SK-N-SH treated with all-trans-retinoic acid at 6 μM for 48 hours (cell line): Measurements from ENCODE around the gene BCAR3.

Experiments used
- CREB5 ChIP-seq: fragments of 250-450 bp; sonication (Bioruptor Pico); IDR thresholded peaks from 2 replicates; pipeline ENCODE4 v1.5.1; 2020; ENCODE audit warnings: low read depth, mild to moderate bottlenecking, moderate library complexity
- CSDC2 ChIP-seq: fragments of 250-450 bp; sonication (Bioruptor Pico); IDR thresholded peaks from 2 replicates; pipeline ENCODE4 v1.5.0; 2020; ENCODE audit warnings: mild to moderate bottlenecking, moderate library complexity
- CSRNP3 ChIP-seq: fragments of 250-450 bp; sonication (Bioruptor Pico); IDR thresholded peaks from 2 replicates; pipeline ENCODE4 v1.5.1; 2021; ENCODE audit warnings: mild to moderate bottlenecking, moderate library complexity
- ESRRG ChIP-seq: fragments of 250-450 bp; sonication (Bioruptor Pico); IDR thresholded peaks from 2 replicates; pipeline ENCODE4 v1.6.1; 2021; ENCODE audit warnings: mild to moderate bottlenecking
- ZC3H10 ChIP-seq: fragments of 250-450 bp; sonication (Bioruptor Pico); IDR thresholded peaks from 2 replicates; pipeline ENCODE4 v1.5.1; 2021; ENCODE audit warnings: mild to moderate bottlenecking, moderate library complexity
- ZFP3 ChIP-seq: fragments of 250-450 bp; sonication (Bioruptor Pico); IDR thresholded peaks from 2 replicates; pipeline ENCODE4 v1.5.0; 2020; ENCODE audit warnings: mild to moderate bottlenecking, moderate library complexity
- ZNF565 ChIP-seq: fragments of 450-650 bp; formaldehyde crosslinking; conservative IDR thresholded peaks from 2 replicates; pipeline ENCODE4 v1.5.0; 2020; ENCODE audit warnings: low read depth, mild to moderate bottlenecking, moderate library complexity
- ZNF70 ChIP-seq: fragments of 450-650 bp; formaldehyde crosslinking; IDR thresholded peaks from 2 replicates; pipeline ENCODE4 v1.5.0; 2020; ENCODE audit warnings: mild to moderate bottlenecking, moderate library complexity
- ZNF8 ChIP-seq: fragments of 450-650 bp; formaldehyde crosslinking; IDR thresholded peaks from 2 replicates; pipeline ENCODE4 v1.5.0; 2020; ENCODE audit warnings: mild to moderate bottlenecking, moderate library complexity
- TF ChIP-seq, protein P1 (sequence below): fragments of 250-450 bp; sonication (Bioruptor Pico); IDR thresholded peaks from 2 replicates; pipeline ENCODE4 v1.8.0; 2020; ENCODE audit warnings: mild to moderate bottlenecking, moderate library complexity, borderline replicate concordance
- TF ChIP-seq, protein P2 (sequence below): fragments of 250-450 bp; sonication (Bioruptor Pico); IDR thresholded peaks from 2 replicates; pipeline ENCODE4 v1.5.0; 2020; ENCODE audit warnings: mild to moderate bottlenecking, moderate library complexity

DNA sequence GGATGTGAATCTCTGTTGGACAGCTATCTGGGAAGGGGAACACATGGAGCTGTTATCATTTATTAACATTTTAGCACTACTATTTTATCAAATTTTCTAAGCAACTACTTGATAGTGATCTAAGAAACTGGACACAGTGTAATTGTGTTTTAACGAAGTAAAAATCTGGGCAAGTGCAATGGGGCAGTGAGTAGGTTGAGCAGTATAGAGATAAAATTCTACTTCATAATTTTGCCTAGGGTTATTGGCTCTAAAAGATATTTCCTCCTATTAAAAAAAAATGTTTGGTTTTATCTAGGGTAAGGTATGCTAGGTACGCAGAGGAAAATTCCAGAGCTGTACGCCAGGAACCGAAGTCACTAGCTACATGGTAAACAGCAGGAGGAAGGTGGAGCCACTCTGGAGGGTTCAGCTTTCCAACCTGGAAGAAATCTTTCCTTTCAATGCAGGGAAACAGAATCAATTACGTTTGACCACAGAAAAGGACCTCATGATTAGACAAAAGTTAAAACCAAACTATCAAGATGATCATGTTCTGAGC, 43.3 kb downstream of the BCAR3 start:
- TF ChIP-seq, protein P1, sequence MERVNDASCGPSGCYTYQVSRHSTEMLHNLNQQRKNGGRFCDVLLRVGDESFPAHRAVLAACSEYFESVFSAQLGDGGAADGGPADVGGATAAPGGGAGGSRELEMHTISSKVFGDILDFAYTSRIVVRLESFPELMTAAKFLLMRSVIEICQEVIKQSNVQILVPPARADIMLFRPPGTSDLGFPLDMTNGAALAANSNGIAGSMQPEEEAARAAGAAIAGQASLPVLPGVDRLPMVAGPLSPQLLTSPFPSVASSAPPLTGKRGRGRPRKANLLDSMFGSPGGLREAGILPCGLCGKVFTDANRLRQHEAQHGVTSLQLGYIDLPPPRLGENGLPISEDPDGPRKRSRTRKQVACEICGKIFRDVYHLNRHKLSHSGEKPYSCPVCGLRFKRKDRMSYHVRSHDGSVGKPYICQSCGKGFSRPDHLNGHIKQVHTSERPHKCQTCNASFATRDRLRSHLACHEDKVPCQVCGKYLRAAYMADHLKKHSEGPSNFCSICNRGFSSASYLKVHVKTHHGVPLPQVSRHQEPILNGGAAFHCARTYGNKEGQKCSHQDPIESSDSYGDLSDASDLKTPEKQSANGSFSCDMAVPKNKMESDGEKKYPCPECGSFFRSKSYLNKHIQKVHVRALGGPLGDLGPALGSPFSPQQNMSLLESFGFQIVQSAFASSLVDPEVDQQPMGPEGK (CRISPR knock-in tag): no peak
- TF ChIP-seq ESRRG: no peak
- TF ChIP-seq CREB5 (CRISPR knock-in tag): no peak
- TF ChIP-seq, protein P2, sequence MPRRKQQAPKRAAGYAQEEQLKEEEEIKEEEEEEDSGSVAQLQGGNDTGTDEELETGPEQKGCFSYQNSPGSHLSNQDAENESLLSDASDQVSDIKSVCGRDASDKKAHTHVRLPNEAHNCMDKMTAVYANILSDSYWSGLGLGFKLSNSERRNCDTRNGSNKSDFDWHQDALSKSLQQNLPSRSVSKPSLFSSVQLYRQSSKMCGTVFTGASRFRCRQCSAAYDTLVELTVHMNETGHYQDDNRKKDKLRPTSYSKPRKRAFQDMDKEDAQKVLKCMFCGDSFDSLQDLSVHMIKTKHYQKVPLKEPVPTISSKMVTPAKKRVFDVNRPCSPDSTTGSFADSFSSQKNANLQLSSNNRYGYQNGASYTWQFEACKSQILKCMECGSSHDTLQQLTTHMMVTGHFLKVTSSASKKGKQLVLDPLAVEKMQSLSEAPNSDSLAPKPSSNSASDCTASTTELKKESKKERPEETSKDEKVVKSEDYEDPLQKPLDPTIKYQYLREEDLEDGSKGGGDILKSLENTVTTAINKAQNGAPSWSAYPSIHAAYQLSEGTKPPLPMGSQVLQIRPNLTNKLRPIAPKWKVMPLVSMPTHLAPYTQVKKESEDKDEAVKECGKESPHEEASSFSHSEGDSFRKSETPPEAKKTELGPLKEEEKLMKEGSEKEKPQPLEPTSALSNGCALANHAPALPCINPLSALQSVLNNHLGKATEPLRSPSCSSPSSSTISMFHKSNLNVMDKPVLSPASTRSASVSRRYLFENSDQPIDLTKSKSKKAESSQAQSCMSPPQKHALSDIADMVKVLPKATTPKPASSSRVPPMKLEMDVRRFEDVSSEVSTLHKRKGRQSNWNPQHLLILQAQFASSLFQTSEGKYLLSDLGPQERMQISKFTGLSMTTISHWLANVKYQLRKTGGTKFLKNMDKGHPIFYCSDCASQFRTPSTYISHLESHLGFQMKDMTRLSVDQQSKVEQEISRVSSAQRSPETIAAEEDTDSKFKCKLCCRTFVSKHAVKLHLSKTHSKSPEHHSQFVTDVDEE: no peak
- no peak for TF ChIP-seq CSRNP3 (CRISPR knock-in tag)
- TF ChIP-seq ZFP3 (CRISPR knock-in tag): no peak
- no peak for TF ChIP-seq ZC3H10 (CRISPR knock-in tag)
- no peak for TF ChIP-seq ZNF8 (CRISPR knock-in tag)
- no peak for TF ChIP-seq ZNF70 (CRISPR knock-in tag)
- TF ChIP-seq ZNF565 (CRISPR knock-in tag): no peak
- TF ChIP-seq CSDC2 (CRISPR knock-in tag): no peak
